CD14-positive monocyte (primary cell): ENCODE data around the gene PPT1. TPM values are rescaled to one million over a fixed set of nuclear protein-coding genes. Genes with fewer than 3 reads are reported as not detected.

Source experiments
- DNase-seq, 3 donors: peaks; one replicate each; pipeline ENCODE4 v3.0.0-alpha.2; 2011 to 2022
- H2AFZ ChIP-seq: 2 replicates; pipeline ENCODE4 v1.6.0; 2012; ENCODE audit warnings: mild to moderate bottlenecking, low read depth, low read length, inconsistent platforms; ENCODE audit not compliant: insufficient read depth, poor library complexity, severe bottlenecking
- H3K27ac ChIP-seq, 2 donors: 1 replicate in 1 of 2; 2 replicates in 1 of 2; pipeline ENCODE4 v1.5.1; 2012 to 2013; ENCODE audit warnings: low read length in 2 of 2, control low read depth in 1 of 2, inconsistent platforms in 1 of 2, low read depth in 1 of 2, mild to moderate bottlenecking in 1 of 2
- H3K27me3 ChIP-seq, 2 donors: one replicate each; pipeline versions ENCODE4 v1.6.0 to v1.6.1; 2011 to 2013; ENCODE audit warnings: low read length in 2 of 2; ENCODE audit not compliant: control insufficient read depth in 2 of 2, insufficient read depth in 2 of 2
- H3K36me3 ChIP-seq, 2 donors: replicated peaks in 1 of 2; 1 replicate in 1 of 2; 2 replicates in 1 of 2; pipeline versions ENCODE4 v1.5.1 to v1.6.1; 2012 to 2013; ENCODE audit warnings: low read length in 2 of 2, control low read depth in 1 of 2, inconsistent platforms in 1 of 2, mild to moderate bottlenecking in 1 of 2; ENCODE audit not compliant: insufficient read depth in 2 of 2, control insufficient read depth in 1 of 2
- H3K4me1 ChIP-seq, 2 donors: 1 replicate in 1 of 2; 2 replicates in 1 of 2; pipeline versions ENCODE4 v1.5.1 to v1.6.1; 2012 to 2013; ENCODE audit warnings: low read length in 2 of 2, control low read depth in 1 of 2, inconsistent platforms in 1 of 2, mild to moderate bottlenecking in 1 of 2, moderate library complexity in 1 of 2; ENCODE audit not compliant: insufficient read depth in 2 of 2, control insufficient read depth in 1 of 2
- H3K4me2 ChIP-seq: replicated peaks from 2 replicates; pipeline ENCODE3; 2012; ENCODE audit warnings: low read length, moderate library complexity, mild to moderate bottlenecking; ENCODE audit not compliant: poor library complexity, severe bottlenecking; ENCODE audit errors: extremely low read depth
- H3K4me3 ChIP-seq, 3 experiments: fragments of 200-600 bp in 1 of 3; sonication (generic) in 1 of 3; replicated peaks in 1 of 3; 1 replicate in 2 of 3; 2 replicates in 1 of 3; pipeline ENCODE4 v1.5.1; 2011 to 2013; ENCODE audit warnings: low read length in 3 of 3, mild to moderate bottlenecking in 3 of 3, control low read depth in 2 of 3, low read depth in 2 of 3, inconsistent platforms in 1 of 3, moderate library complexity in 1 of 3
- H3K79me2 ChIP-seq: 2 replicates; pipeline ENCODE4 v1.6.0; 2012; ENCODE audit warnings: mild to moderate bottlenecking, control low read depth, inconsistent platforms, low read length, moderate library complexity; ENCODE audit not compliant: insufficient read depth
- H3K9ac ChIP-seq: 2 replicates; pipeline ENCODE4 v1.6.0; 2017; ENCODE audit warnings: low read length, mild to moderate bottlenecking; ENCODE audit not compliant: insufficient read depth, poor library complexity, severe bottlenecking
- H3K9me3 ChIP-seq, 2 donors: replicated peaks in 1 of 2; 1 replicate in 1 of 2; 2 replicates in 1 of 2; pipeline versions ENCODE4 v1.5.1 to v1.6.1; 2012 to 2013; ENCODE audit warnings: low read length in 2 of 2, control low read depth in 1 of 2; ENCODE audit not compliant: control insufficient read depth in 1 of 2, insufficient read depth in 1 of 2
- H4K20me1 ChIP-seq: 2 replicates; pipeline ENCODE4 v1.6.0; 2012; ENCODE audit warnings: mild to moderate bottlenecking, low read length, control low read depth, moderate library complexity; ENCODE audit not compliant: insufficient read depth
- H3K27ac Mint-ChIP-seq, 7 donors: one replicate each; pipeline ENCODE4 v1.8.0; 2020; ENCODE audit warnings: mild to moderate bottlenecking in 7 of 7, mixed read lengths in 7 of 7, moderate library complexity in 6 of 7, inconsistent platforms in 2 of 7
- H3K27me3 Mint-ChIP-seq, 3 donors: one replicate each; pipeline ENCODE4 v1.8.0; 2021 to 2022; ENCODE audit warnings: low read depth in 3 of 3, mild to moderate bottlenecking in 3 of 3, mixed read lengths in 3 of 3, moderate library complexity in 3 of 3, inconsistent platforms in 1 of 3
- H3K36me3 Mint-ChIP-seq, 2 donors: one replicate each; pipeline ENCODE4 v1.8.0; 2020; ENCODE audit warnings: mixed read lengths in 2 of 2, inconsistent platforms in 1 of 2, mild to moderate bottlenecking in 1 of 2
- H3K4me1 Mint-ChIP-seq: one replicate; pipeline ENCODE4 v1.8.0; 2020; ENCODE audit warnings: mild to moderate bottlenecking, mixed read lengths
- H3K4me3 Mint-ChIP-seq, 2 donors: one replicate each; pipeline ENCODE4 v1.8.0; 2020; ENCODE audit warnings: mild to moderate bottlenecking in 2 of 2, mixed read lengths in 2 of 2, moderate library complexity in 1 of 2
- H3K9me3 Mint-ChIP-seq, 7 donors: one replicate each; pipeline ENCODE4 v1.8.0; 2020 to 2022; ENCODE audit warnings: mixed read lengths in 7 of 7, mild to moderate bottlenecking in 6 of 7, moderate library complexity in 6 of 7, inconsistent platforms in 2 of 7
- CTCF ChIP-seq: fragments of 200-600 bp; IDR thresholded peaks from one replicate; pipeline ENCODE4 v1.8.0; 2022; ENCODE audit warnings: antibody characterized with exemption, mild to moderate bottlenecking
- WGBS: methylation state at CpG from one replicate; pipeline ENCODE4 v1.1.5; 2013; ENCODE audit warnings: missing lambda C conversion rate; ENCODE audit not compliant: insufficient coverage; 5-methylcytosine and 5-hydroxymethylcytosine counted together
- intact Hi-C, 2 donors: fragments of 100-400 bp; cut with micrococcal nuclease; formaldehyde crosslinking; loops; one replicate each; pipeline versions ENCODE4 v1.15.0 to v1.15.1; 2023
- polyA plus RNA-seq, 3 donors: library from polyadenylated mRNA; depleted of rRNA in 1 of 3; unstranded in 2 of 3; stranded (reverse) in 1 of 3; fragments of 300-500 nt in 2 of 3; fragments of >200 nt in 1 of 3; fragmentation: Illumina TruSeq in 2 of 3; gene quantifications; 1 replicate in 2 of 3; 2 replicates in 1 of 3; pipeline ENCODE4 v1.2.3, GENCODE V29; 2012 to 2021

Gene PPT1
- polyA plus RNA-seq, 3 donors = 166 to 1,143 (median 658) TPM

DNA sequence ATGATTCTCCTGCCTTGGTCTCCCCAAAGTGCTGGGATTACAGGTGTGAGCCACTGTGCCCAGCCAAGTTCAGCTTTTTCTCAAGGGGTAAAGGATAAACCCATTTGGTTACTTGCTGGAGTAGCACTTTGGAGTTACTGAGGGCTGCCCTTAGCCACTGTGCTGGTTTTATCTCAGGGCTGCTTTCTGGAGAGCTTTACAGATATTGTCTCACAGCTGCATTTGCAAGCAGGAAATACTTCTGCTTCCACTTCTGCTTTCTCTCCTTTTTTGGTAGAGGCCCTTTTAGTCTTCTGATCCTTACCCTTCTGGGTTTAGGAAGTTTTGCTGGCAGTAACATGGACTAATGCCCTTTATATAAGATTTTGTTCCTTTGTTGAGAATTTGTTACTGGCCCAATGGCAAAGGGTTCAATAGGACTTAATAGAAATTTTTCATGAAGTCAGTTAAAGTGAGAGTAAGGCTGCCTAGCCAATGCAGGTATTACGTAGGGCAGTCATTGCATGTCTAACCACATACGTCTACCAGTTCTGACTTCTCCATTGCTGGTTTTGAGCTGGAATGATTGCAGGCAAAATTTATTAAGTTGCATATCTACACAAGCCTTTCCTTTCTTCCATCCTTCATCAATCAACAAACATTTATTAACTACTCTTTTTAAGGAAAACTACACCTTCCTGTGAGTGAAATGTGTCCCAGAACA, 32.1 kb downstream of the PPT1 start:
- Mint-ChIP-seq H3K36me3 (peaks cover 79 to 95% of the 10 kb centered on the region in 2 donors), H3K4me3 (peak overlapping the region; percentile 50 to 59)
- no peak for TF ChIP-seq CTCF

DNA sequence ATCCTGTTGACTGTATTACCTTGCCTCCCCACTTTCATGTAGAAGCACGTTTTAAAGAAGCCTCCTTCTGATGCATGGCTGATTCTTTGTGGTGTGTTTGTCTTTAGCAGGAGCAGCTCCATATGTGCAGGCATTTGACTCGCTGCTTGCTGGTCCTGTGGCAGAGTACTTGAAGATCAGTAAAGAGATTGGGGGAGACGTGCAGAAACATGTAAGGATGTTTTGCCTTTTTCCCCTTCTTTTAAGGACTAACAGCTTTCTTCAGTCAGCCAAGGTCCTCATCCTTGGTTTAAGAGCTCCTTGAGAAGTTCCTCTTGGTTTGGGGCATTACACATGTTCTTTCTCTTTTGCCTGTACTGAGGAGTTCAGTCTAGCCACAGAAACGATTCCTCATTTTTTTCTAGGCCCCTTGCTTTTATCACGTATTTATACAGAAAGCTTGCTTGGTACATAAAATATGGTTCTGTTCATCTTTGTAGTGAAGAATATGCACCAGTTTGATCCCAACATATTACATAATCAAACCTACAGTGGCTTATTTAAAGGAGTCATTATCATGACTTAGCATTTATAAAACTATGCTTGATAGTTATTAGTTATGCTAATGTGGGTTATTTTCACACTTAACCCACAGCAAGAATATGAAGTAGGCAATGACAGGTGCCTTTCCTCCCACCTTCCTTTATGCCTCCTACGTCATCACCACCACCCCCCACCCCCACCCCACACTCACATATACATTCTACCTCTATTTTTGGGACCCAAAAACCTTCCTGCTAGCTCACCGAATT, 36.9 kb downstream of the PPT1 start:
- H3K27ac Mint-ChIP-seq = peak overlapping the region; percentile 83 to 97 (median 95)
- Histone ChIP-seq H3K36me3 (peaks cover 50 to 76% of the 10 kb centered on the region in 2 donors), H4K20me1 (peaks cover 92% of the 10 kb centered on the region), H3K79me2 (peaks cover 94% of the 10 kb centered on the region), H3K9me3 (no peaks in the 10 kb centered on the region), H3K4me3 (peak overlapping the region in 2 of 3 experiments; percentile 34 to 71), H3K27ac (peak overlapping the region; percentile 59 to 75), H3K4me2 (peak overlapping the region; percentile 76), H3K4me1 (peaks cover 95 to 98% of the 10 kb centered on the region in 2 donors), H3K27me3 (no peaks in the 10 kb centered on the region), H2AFZ (no peak overlapping the region), H3K9ac (peak overlapping the region; percentile 0)
- peaks cover 0 to 2% (median 0%) of the 10 kb centered on the region in 7 donors for H3K9me3 Mint-ChIP-seq
- intact Hi-C loops = loop anchor here in 1 of 2 donors (2.0 kb wide), 1 partner anchor 17 kb away; no protein-coding TSS in a partner anchor
- TF ChIP-seq CTCF = no peak
- H3K27me3 Mint-ChIP-seq = no peaks in the 10 kb centered on the region
- DNase-seq = peak in 2 of 3 donors; percentile 53 to 58
- peak overlapping the region; percentile 49 to 83 for H3K4me3 Mint-ChIP-seq
- peaks cover 97% of the 10 kb centered on the region for H3K4me1 Mint-ChIP-seq
- peaks cover 51 to 79% of the 10 kb centered on the region in 2 donors for H3K36me3 Mint-ChIP-seq
- 0% methylated on average over 1 of the region's 7 CpGs for WGBS

More for the DNA sequence above, 32.1 kb downstream of the PPT1 start:
- Histone ChIP-seq H3K4me3 (peak overlapping the region in 1 of 3 experiments; percentile 57), H2AFZ (no peak overlapping the region), H3K27ac (peak overlapping the region; percentile 72 to 84), H3K36me3 (peaks cover 89 to 99% of the 10 kb centered on the region in 2 donors), H3K9me3 (no peaks in the 10 kb centered on the region), H3K4me1 (peaks cover 75 to 77% of the 10 kb centered on the region in 2 donors), H3K27me3 (no peaks in the 10 kb centered on the region), H3K9ac (peak overlapping the region; percentile 32), H3K79me2 (peaks cover 90% of the 10 kb centered on the region), H3K4me2 (peak overlapping the region; percentile 63), H4K20me1 (peaks cover 89% of the 10 kb centered on the region)
- H3K9me3 Mint-ChIP-seq = peaks cover 0 to 2% (median 0%) of the 10 kb centered on the region in 7 donors
- no CpG with 5 or more reads among the region's 2 CpGs for WGBS
- intact Hi-C loops = no loop called here
- DNase-seq = peak; percentile 42 to 75 (median 59)
- H3K27ac Mint-ChIP-seq = peak overlapping the region; percentile 85 to 94 (median 91)
- peaks cover 78% of the 10 kb centered on the region for H3K4me1 Mint-ChIP-seq
- no peaks in the 10 kb centered on the region for H3K27me3 Mint-ChIP-seq
